ENCODE results near the gene KCNMB3.
"Not testable (repeated sequence)": the region's sequence is repeated elsewhere in the genome, so short reads cannot be mapped to it uniquely, and the experiment has no call there.

KCNMB3 gene, protein sequence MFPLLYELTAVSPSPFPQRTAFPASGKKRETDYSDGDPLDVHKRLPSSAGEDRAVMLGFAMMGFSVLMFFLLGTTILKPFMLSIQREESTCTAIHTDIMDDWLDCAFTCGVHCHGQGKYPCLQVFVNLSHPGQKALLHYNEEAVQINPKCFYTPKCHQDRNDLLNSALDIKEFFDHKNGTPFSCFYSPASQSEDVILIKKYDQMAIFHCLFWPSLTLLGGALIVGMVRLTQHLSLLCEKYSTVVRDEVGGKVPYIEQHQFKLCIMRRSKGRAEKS

DNA sequence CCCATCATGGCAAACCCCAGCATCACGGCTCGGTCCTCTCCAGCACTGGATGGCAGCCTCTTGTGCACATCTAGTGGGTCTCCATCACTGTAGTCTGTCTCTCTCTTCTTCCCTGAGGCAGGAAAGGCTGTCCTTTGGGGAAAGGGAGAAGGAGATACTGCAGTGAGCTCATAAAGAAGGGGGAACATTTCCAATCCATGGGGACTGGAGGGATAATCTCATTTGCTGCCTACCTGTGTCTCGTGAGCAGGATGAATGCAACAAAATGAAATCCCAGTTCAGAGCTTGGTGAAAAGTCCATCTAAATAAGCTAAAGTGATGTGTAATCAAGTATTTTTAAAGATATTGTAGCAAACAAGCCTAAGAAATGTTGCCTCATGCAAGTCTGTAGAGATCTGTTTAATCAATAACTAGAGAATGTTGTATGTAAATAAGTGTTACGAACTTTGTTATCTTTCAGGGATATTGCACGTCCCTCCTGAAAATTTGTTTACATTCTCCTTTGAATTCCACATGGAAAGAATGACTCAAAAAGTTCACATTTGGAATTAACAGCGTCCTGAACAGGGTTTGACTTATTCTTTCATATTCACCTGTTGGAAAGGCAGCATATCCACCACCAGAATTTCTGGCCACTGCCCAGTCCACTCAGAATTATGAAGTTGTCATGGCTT is at the start of gene KCNMB3:
Gene KCNMB3, minus strand, starts transcription at position 312 of the 674 bp plus-strand sequence. Its CDS starts 124 bp downstream, at position 188.
- intact Hi-C loops (cut with DNase I), result no loop called here
- DNase-seq, result no peak

DNA sequence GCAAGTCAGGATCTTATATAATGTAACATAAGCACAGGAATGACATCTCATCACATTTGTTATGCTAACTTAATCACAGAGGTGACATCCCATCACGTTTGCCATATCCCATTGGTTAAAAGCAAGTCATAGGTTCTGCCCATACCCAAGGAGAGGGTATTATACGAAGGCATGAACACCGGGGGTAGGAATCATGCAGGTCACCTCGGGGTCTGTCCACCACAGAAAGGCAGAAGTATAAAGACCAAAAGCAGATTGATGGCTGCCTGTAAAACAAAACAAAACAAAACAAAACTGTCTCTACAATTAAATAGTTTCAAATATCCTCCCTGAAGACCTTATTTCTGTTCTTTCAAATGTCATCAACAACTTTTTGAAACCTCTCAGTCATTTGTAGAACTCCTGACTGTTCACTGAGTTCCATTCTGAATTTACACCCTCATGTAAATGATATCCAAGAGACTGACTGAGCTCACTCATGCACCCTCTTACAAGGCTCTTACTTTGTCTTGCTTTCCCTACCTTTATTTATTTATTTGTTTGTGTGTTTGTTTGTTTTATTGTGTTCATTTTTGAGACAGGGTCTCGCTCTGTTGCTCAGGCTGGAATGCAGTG is 49.2 kb upstream of the KCNMB3 start:
- no peak for DNase-seq
- intact Hi-C loops (cut with DNase I), result no loop called here

DNA sequence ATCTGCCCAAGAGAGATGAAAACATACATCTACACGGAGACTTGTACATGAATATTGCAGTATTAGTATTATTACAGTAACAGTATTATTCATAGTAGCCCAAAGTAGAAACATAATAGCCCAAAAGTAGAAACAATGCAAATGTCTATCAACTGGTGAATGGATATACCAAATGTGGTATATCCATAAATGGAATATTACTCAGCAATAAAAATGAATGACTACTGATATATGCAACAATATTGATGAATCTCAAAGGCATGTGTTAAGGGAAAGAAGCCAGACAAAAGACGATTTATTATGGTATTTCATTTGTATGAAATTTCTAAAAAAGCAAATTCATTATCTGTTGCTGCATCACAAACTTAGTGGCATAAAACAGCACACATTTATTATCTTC is 48.4 kb upstream of the KCNMB3 start:
- no peak for DNase-seq
- intact Hi-C loops (cut with DNase I), result no loop called here

DNA sequence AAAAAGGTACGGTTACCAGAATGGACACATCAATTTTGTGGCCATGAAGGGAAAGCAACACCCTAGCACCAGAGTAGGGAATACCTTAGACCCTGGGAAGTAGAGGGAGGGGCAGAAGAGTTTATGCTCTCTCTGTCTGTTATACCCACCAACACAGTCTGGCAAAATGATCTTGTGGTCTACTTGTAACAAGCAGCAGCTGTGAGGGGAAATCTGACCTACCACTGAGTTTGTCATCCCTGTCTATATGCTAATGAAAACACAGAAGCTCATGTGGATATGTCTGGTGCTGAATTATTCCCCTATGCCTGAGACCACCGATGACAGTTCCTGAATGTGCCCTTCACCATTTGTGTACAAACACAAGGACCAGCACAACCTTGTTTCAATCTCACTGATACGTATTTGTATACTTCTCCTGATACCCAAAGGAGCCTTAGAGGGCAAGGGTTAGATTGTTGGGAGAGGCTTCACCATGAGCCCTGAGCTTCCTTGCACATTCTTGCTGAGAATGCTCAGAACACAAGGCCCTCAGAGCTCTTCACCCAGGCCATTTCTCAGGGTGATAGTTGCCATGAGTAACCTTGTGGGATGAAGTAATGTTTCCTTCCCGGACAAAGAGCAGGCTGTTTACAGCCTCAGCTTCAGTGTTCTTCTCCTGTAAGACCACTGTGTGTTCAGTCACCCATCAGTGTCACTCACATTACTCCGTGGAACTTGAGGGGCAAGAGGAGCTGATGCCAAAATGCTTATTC is 47.2 kb upstream of the KCNMB3 start:
- intact Hi-C loops (cut with DNase I), result no loop called here
- no peak for DNase-seq

DNA sequence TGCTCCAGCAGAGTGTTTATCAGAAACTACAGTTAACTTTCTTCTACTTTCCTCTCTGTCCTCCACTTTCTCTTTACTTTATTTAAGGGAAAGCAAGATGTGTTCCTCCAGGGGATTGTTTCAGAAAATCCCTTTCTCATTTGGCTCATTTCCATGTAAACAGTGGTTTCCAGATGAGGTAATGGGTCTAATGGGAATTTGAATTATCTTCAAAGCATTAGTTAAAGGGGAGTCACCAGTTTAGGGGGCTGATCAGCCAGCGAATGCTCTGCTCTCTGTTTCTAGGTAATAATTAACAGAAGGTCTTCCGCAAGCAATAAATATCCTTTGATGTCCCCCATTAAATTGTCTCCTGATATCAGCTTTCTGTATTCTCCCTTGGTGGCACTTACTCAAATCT is 41.5 kb upstream of the KCNMB3 start:
- intact Hi-C loops (cut with DNase I), result no loop called here
- DNase-seq, result no peak

DNA sequence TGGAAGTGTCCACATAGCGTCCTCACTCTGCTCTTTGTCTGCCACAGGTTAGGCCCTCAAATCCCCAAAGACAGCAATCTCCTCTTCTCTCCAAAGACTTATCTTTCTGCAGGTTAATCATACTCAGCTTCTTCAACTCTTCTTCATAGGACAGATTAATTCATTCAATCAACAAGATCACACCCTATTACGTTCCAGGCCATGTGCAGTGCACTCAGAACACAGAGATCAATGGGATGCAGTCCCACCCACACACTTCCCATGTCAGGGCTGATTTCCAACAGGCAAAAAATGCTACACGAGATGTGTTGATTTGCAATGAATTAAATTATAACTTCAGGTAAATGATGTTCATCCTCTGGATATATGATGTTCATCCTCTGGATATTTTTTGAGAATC is 38.4 kb upstream of the KCNMB3 start:
- intact Hi-C loops (cut with DNase I), result no loop called here
- no peak for DNase-seq

DNA sequence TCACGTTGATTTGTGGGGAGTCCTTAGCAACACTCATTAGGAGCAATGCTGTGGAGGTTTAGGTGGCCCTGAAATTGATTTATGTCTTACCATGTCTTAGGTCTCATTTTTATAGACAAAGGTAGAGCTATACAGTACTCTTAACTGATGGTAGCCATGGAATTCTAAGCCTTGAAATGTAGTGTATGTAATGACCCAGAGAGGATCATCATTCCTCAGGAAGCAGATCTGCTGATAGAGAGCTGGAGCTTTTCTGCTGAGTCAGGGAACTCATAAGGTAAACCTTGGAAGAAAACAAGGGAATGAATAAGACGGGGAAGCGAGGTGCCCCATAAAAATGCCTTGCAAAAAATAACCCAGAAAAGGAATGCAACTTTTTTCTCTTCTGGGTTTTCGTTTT is 37.9 kb upstream of the KCNMB3 start:
- intact Hi-C loops (cut with DNase I), result no loop called here
- DNase-seq, result no peak

DNA sequence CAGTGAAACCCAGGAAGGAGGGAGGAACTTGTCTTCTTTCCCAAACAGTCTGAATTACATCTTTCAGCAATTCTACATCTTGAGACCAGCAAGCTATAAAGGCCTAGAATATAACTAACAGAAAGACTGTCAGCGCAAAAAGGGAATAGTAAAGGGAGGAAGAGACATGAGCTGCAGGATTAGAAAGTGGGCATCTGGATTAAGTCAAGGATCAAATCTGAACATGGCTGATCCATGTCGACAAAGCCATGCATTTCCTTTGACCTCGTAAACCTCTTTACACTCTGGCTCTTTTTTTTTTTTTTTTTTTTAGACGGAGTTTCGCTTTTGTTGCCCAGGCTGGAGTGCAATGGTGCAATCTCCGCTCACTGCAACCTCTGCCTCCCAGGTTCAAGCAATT is 35.4 kb upstream of the KCNMB3 start:
- DNase-seq, result no peak
- intact Hi-C loops (cut with DNase I), result no loop called here

DNA sequence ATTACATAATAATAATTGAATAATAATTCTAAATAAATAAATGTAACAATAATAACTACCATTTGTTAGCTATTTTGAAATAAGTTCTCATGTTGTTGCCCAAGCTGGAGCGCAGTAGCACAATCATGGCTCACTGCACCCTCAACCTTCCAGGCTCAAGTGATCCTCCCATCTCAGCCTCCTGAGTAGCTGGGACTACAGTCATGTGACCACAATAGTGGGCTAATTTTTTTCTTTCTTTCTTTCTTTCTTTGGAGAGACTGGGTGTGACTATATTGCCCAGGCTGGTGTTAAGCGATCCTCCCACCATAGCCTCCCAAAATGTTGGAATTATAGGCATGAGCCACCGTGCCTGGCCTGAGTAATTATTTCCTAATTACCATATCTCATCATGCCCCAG is 30.9 kb upstream of the KCNMB3 start:
- intact Hi-C loops (cut with DNase I), result no loop called here
- DNase-seq, result no peak

DNA sequence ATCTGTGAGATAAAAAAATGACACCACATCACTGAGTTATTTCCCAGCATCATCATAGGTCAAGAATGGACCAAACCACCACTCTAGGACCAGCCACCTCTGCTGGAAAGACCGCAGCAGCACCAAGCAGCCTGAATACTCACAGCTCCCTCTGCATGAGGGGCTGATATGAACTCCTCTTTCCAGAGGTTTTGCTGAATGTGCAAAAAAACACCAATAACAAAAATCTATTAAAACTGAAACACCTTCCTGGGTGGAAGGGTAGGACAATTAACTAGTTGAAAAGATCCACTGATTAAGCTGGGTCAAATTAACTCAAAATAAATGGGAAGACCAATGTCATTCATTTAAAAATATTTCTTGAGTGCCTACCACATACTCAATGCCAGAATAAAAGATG is 28.9 kb upstream of the KCNMB3 start:
- no peak for DNase-seq
- intact Hi-C loops (cut with DNase I), result no loop called here

DNA sequence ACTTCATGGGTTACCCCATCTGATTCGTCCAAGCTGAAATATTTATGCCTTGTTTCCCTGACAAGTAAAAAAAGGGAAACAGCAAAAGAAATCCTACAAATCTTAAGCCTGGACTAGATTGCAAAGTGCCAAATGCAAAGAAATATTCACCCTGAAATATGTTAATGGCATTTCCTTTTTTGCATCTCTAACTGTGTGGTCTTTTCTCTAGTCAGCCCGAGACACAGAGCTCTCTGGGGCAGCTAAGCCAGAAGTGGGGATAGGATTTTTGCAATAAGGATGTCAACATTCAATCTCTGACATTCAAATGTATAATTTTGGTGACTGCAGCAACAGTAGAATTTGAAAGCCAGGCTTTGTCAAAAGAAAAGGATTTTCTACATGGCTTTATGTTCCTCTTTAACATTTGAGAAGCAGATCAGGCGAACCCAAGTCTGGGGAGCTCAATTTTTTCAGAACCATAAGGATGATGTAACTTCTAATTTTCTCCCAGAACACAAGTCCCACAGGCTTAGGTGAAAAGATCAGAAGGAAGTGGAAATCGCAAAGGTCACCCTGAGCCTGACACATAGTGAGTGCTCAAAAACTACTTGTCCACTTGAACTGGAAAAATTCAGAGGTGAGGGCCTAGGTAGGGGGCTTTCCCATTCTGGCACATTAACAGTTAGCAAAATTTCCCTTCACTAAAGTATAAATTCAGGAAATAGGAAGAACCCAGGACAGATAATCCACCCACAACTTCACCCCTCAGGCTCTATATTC is 28.2 kb upstream of the KCNMB3 start:
- intact Hi-C loops (cut with DNase I), result no loop called here
- DNase-seq, result no peak

DNA sequence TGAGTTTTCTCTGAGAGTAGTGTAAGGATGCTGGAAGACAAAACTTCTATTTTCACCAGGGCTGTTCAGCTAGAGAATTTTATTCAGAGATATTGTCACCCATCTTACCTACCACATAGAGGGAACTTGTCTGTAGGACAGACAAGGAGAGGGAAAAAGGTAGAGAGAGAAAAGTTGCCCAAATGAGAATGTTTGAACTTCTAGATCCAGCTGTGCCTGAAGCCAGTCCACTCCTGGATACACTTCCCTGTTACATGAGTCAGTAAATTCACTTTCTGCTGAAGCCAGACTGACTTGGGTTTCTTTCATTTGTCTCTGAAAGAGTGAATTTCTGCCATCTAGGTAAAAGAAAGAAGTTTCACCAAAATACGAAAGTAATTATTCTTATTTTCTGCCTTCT is 27.2 kb upstream of the KCNMB3 start:
- no peak for DNase-seq
- intact Hi-C loops (cut with DNase I), result no loop called here

DNA sequence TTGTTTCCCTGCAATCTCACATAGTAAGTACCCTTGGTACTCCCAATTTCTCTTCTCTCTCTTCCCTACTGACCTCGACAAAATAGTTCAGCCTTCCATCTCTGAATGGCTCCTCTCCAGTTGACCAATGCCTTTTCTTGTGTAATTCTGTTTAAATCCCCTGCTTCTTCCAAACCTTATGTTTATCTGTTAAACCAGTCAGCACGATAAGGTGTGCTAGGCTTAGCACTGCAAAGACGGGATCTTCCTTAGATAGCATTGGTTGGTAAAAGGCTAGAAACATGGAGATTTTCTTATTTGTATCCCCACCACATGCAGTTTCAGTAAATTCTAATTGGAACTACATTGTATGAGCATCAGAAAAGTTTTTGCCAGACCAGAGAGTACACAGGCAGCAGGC is 25.8 kb upstream of the KCNMB3 start:
- DNase-seq, result no peak
- intact Hi-C loops (cut with DNase I), result no loop called here

DNA sequence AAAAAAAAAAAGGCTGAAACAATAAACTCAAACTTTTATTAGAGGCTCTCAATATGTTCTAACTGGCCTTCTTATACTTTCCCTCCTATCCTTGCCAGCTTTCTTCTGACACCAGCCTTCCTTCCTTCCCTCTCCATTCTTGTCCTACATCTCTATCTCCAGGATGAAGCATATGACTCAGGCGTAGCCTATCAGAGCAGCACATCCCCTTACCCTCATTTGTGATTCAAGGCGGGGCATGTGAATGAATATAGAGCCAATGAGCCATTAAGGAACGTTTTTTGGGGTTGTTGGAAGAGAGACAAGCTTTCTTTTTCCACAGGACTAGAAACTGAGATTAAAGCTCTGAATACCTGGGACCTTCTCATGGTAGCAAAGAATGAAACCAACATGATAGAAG is 25.1 kb upstream of the KCNMB3 start:
- DNase-seq, result no peak
- intact Hi-C loops (cut with DNase I), result no loop called here

DNA sequence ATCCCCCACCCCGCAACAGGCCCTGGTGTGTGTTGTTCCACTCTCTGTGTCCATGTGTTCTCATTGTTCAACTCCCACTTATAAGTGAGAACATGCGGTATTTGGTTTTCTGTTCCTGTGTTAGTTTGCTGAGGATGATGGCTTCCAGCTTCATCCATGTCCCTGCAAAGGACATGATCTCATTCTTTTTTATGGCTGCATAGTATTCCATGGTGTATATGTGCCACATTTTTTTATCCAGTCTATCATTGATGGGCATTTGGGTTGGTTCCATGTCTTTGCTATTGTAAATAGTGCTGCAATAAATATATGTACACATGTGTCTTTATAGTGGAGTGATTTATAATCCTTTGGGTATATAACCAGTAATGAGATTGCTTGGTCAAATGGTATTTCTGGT is 23.5 kb upstream of the KCNMB3 start:
- DNase-seq; intact Hi-C loops (cut with DNase I): not testable (repeated sequence)

DNA sequence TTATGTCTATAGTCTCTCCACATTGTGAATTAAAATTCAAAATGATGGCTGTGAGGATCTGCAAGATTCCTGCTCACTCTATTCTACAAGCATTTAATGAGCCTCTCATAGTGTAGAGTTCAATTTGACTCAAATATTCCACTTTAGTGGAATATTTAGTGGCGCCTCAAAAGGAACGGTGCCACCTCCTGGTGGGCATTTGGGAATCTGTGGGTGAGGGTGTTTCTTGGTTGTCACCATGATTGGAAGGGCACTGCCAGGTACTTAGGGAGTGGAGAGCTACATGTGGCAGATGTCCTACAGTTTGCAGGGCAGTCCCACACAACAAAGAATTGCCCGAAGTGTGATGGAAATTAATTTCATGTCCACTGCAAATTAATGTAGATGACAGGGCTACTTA is 21.5 kb upstream of the KCNMB3 start:
- intact Hi-C loops (cut with DNase I), result no loop called here
- no peak for DNase-seq

DNA sequence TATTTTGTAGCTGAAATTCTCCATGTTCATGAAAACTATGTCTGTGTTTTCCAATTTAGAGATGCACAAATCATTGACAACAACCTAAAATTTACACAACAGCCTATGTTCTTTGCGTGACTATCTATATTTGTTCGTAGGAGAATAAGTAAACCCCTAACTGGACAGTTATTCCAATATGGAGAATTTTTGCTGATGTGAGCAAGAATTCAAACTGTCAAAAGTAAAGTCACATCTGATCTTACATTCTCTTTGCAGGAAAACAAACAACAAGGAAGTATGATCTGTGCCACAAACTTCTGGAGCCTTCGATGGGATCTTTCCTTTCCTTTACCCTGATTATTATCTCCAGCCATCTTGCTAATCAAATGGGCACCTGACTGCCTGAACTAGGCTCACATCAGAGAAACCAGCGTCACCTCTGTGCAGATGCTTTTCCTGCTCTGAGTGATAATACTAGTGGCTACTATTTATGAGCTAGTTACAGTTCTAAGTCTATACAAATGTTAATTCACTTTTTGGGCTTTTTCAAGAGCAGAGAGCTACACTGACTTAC is 18.3 kb upstream of the KCNMB3 start:
- DNase-seq, result no peak
- intact Hi-C loops (cut with DNase I), result no loop called here

DNA sequence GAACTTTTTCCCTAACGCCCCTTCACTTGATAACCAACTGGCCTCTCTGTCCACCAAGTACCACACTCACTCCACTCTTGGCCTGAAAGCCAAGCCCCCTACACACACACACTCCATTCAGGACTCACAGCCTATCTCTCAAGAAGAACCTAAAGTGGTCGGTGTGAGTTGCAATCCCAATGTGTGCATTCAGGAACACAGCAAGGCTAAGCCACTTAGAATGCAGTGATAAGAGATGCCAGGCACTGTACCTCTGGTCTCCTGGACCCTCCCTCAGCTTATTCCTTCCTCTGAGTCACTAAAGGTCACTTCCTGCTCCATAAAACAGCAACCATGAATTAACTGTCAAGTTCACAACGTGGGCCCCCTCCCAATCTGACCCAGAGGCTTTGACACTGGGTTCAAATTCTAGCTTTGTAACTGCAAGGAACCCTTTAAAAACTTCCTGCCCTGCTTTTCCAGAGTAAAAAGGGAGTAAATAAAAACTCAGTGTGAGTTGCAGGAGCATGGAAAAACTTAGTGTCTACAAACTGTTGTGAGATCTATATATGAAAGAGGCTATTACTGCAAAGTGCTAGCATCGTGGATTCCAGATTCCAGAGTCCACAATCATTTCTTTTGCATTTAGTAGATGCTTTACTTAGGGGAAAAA is 17.6 kb upstream of the KCNMB3 start:
- no peak for DNase-seq
- intact Hi-C loops (cut with DNase I), result no loop called here
